Measurements from ENCODE around the gene NFATC1.

- TF ChIP-seq POLR2A (IDR thresholded peaks at IDR 0.05) (no peak), CTCF (IDR thresholded peaks at IDR 0.05) (no peak)
Measured at GRCh38 chr18:79487183-79487800, 91.6 kb downstream of the NFATC1 start.
